GM19324 (cell line): ENCODE data around the gene ELP1.
"Not testable (repeated sequence)": the region's sequence is repeated elsewhere in the genome, so short reads cannot be mapped to it uniquely, and the experiment has no call there.

Experiments used
- ATAC-seq: cut with Tn5 transposase; IDR thresholded peaks from one replicate; pipeline ENCODE4 v1.9.1; 2021; ENCODE audit warnings: mild to moderate bottlenecking, moderate library complexity; ENCODE audit not compliant: unreplicated experiment, low FRiP score

ELP1 gene

DNA sequence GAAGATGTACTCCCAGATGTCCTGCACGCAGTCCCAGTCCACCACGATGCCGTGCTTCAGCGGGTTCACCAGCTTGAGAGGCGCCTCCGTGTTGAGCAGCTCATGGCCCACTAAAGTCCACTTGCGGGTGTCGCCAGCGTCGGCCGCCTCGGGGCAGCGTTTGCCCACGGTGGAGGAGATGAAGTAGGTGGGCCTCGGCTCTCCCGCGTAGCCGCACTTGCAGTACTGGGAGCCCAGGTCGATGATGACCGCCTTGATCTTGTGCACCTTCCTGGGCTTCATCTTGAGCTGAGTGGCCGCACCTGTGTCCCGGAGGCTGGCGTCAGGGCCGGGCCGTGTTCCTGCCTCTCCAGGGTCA, 78.4 kb downstream of the ELP1 start:
- no peak for ATAC-seq

DNA sequence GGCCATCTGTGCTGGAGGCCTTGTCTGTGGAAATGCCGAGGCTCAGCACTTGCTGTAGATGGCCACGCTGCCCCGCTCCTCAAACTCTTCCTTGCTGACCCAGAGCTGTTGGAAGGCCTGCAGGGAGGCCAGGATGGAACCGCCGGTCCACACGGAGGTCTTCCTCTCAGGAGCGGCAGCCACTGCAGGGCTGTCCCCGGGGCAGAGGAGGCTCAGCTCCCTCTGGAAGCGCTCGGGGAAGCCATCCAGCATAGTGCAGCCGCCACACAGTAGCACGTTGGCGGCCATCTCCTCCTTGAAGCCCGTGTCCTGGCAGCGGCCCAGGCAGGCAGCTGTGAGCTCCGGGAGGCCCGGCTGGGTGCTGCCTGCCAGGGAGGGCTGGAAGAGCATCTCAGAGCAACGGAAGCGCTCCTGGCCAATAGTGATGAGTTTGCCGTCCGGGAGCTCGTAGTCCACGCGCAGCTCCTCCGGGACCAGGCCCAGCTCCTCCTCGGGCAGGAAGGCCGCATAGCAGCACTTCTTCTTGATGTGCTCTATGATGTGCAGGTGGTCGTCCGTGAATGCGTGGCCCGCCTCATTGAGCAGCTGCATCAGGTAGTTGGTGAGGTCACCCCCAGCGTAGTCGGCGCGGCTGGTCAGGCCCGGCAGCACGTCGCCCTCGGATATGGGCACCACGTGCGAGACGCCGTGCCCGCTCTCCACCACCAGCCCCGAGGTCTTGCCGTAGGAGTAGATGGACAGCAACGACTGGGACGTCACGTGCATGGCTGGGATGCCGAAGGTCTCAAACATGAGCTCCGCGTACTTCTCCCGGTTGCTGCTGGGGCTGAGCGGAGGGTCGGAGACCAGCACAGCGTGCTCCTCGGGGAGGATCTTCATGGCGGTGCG, 79.0 kb downstream of the ELP1 start:
- no peak for ATAC-seq

DNA sequence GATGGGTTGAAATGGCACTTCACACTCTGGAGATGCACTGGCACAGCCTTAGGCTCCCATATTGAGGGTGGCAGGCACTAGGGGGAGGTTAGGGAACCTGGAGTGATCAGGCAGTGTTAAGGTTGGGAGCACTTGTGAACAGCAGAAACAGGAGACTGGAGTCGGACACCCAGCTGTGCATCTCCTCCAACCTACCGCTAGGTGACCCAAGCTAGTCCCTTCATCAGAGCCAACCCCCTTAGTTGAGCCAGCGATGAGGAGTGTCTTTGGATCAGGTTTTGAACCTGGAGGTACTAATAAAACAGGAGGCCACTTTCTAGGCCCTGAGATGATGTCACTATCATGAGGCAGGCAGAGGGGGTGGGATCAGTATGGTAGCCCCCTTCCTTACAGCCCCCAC, 79.8 kb downstream of the ELP1 start:
- ATAC-seq = no peak

DNA sequence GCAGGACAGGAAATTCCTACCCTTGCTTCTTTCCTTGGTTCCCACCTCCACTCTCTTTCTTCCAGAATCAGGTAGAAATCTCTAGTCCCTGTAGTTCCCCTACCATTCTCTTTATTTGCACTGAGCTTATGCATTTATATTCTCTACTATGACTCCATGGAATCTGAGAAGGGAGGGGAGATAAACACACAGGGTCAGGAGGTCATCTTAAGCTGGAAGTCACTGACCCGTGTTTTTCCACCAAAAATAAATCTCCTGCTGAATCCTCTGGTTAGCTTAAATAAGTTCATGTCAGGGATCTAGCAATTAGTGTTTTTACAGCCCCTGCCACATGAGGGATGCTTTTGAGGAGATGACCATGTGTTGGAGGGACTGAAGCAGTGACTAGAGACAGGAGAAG, 81.8 kb downstream of the ELP1 start:
- ATAC-seq = no peak

GRCh38 chr9:108851138-108851537, 82.8 kb downstream of the ELP1 start:
- no peak for ATAC-seq

GRCh38 chr9:108850293-108850897, 83.5 kb downstream of the ELP1 start:
- ATAC-seq = no peak

GRCh38 chr9:108848296-108848695, 85.6 kb downstream of the ELP1 start:
- not testable (repeated sequence) for ATAC-seq

GRCh38 chr9:108845947-108846346, 88.0 kb downstream of the ELP1 start:
- ATAC-seq = no peak

GRCh38 chr9:108845507-108845906, 88.4 kb downstream of the ELP1 start:
- no peak for ATAC-seq

- ATAC-seq = no peak
Observed at GRCh38 chr9:108844856-108845255, 89.1 kb downstream of the ELP1 start.

- no peak for ATAC-seq
Observed at GRCh38 chr9:108844391-108844790, 89.5 kb downstream of the ELP1 start.

DNA sequence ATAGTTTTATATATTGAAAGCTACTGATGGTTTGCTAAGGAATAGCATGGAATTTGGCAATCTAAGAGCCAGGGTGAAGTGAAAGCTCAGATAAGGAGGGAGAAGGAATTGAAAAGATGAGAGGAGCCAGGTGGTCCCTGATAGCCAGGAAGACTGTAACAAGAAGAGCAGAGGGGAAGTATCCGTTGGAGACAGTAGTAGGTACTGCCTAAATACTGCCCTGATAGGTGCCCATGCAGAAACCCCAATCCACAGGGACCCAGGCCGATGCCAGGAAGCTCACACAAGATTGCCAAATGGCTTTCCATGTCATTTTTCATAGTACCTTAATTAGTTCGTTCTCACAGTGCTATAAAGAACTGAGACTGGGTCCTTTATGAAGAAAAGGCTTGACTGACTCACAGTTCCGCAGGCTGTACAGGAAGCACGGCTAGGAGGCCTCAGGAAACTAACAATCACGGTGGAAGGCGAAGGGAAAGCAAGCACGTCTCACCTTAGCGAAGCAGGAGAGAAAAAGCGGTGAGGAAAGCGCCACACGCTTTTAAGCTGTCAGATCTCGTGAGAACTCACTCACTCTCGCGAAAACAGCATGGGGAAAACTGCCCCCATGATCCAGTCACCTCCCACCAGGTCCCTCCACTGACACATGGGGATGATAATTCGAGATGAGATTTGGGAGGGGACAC, 91.2 kb downstream of the ELP1 start:
- no peak for ATAC-seq

DNA sequence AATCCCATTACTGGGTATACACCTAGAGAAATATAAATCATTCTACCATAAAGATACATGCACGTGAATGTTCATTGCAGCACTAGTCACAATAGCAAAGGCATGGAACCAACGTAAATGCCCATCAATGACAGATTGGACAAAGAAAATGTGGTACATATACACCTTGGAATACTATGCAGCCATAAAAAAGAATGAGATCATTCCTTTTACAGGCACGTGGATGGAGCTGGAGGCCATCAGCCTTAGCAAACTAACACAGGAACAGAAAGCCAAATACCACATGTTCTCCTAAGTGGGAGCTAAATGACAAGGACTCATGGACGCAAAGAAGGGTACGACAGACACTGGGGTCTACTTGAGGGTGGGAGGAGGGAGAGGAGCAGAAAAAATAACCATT, 94.4 kb downstream of the ELP1 start:
- ATAC-seq = not testable (repeated sequence)

- ATAC-seq = no peak
Observed at GRCh38 chr9:108838017-108838416, 95.9 kb downstream of the ELP1 start.

DNA sequence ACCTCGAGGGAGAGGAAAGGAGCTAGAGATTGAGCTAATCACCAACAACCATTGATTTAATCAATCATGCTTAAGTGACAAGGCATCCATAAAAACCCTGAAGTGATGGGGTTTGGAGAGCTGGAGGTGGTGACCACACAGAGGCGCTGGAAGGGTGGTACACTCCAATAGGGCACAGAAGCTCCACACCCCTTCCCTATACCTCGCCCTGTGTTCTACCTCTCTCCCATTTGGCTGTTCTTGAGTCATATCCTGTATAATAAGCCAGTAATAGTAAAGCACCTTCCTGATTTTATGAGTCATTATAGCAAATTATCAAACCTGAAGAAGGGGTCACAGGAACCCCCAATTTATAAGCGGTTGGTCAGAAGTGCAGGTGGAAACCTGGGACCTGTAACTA, 96.4 kb downstream of the ELP1 start:
- ATAC-seq = no peak

DNA sequence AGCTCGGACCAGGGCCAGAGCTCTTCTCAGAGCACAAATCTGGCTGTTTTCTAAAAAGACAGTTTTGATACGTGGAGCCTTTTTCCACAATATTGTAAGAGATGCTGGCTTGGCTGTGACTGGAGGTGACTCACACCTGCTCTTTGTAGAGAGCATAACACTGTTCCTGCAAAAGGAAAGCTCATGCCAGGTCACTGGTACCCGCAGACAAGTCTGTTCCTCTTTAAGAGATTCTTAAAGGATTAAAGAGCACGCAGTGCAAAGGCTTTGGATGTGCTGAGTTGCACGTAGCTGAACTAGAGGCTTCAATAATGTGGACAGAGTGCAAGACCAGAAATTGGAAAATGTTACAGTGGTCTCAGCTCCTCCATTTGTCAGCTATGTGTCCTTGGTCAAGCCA, 97.1 kb downstream of the ELP1 start:
- ATAC-seq = no peak

DNA sequence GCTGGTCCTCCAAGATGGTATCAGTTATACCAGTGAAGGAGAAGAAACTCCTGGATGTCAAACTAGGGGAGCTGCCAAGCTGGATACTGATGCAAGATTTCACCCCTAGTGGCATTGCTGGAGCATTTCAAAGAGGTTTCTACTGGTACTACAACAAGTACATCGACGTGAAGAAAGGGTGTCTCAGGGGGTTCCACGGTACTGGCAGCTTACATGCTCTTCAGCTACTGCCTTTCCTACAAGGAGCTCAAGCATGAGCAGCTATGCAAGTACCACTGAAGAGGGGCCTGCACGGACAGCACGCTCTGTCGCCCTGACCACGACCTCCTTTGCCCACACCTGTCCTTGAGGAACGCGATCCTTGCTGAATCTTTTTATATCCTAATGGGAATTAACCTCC, 97.6 kb downstream of the ELP1 start:
- ATAC-seq = no peak

- no peak for ATAC-seq
Observed at GRCh38 chr9:108835831-108836230, 98.1 kb downstream of the ELP1 start.

GRCh38 chr9:108834959-108835665, 98.8 kb downstream of the ELP1 start:
- ATAC-seq = no peak

- ATAC-seq = no peak
Observed at GRCh38 chr9:108832179-108832500, 101.8 kb downstream of the ELP1 start.

GRCh38 chr9:108831496-108832178, 102.3 kb downstream of the ELP1 start:
- no peak for ATAC-seq
